SKM-1 (cell line): ENCODE data around the gene ITGAE.
A peak's percentile ranks its signal among the peaks of the same experiment; 100 is the strongest.

Source experiments
- DNase-seq: peaks from one replicate; lab custom pipeline; 2025; ENCODE audit not compliant: unreplicated experiment; lab: John Stamatoyannopoulos, UW

The ITGAE gene

DNA sequence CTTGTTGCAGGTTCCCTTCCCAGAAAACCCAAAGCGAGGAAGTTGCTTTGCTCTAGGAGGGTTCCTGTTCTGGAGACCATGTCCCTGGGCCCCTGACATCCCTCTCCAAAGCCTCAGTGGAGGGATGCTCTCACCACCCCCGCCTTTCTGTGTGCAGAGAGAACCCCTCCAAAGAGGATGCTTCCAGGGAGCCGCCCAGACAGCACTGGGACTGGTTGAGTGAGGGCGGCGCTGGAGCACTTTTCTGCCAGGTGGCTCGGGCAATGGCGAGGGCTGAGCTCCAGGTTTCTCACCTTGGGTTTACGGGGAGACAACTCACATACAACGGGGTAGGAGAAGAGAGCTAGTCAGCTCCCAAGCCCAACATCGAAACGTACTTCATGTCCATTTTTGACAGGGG is 125.1 kb downstream of the ITGAE start:
- no peak for DNase-seq

DNA sequence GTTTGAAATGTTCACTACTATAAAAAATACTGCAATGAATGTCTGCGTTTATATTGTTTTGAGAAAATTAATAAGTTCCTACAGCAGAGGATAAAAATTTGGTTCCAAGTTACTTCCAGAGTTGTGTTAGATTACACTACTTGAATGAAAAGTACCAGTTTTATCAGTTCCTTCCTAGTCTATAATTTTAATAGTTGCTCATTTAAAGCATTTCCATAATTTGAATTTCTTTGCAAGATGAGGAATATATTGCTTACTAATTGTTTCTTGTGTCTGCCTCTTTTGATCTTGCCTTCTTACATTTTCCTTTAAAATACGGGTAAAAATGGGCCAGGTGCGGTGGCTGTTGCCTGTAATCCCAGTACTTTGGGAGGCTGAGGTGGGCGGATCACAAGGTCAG is 128.4 kb downstream of the ITGAE start:
- no peak for DNase-seq

DNA sequence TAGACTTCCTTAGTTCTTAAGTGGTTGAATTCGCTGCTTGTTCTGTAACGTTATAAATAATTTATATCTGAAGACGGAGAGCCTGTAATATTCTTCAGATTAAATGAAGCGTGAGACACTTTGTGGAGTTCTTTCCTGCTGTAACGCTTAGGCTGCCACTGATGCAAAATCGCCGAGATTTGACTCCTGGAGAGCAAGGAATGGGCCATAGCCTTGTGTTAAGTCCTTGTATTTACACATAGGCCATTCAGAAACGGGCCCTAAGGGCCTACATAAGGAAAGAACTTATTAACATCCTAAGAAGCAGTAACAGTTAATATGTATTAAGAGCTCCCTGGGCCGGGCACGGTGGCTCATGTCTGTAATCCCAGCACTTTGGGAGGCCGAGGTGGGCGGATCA is 131.4 kb downstream of the ITGAE start:
- DNase-seq: no peak

DNA sequence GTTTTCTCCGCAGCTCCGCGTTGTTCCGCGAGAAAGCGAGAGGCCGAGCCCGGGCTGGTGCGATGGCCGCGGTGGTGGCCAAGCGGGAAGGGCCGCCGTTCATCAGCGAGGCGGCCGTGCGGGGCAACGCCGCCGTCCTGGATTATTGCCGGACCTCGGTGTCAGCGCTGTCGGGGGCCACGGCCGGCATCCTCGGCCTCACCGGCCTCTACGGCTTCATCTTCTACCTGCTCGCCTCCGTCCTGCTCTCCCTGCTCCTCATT is 132.0 kb downstream of the ITGAE start:
- no peak for DNase-seq

DNA sequence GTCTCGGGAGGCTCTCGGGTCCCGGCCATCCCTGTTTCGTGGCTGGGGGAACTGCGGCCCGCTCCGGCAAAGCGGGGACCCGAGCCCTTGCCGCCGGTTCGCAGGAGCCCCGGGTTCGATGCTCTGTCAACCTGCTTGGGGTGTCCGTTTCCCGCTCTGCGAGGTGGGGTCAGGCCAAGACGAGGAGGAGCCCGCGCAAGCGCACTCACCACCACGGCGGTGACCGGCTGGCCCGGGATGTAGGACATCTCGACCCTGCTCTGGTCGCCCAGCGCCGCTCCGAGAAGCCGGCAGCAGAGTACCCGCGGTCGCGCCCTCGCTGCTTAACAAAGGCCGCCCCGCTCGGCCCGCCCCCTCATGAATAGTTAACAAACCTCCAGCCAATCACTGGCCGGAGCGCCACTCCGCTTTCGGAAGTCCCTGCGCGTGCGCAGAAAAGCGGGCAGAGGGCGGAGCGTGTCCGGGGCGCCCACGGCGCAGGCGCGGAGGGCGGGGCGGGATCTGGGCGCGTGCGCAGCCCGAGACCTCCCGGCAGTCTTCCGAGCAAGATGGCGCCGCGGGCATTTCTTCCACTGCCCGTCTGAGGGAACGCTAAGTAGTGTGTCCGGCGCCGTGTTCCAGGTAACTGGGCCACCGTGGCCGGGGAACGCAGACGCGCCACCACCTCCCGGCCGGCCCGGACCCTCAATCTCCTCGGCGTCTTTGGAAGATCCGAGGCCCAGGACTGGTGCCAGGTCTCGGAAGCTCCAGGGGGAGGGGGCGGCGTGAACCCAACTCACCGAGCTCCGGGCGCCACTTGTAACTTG is 132.5 kb downstream of the ITGAE start, which contains the start of the genes EMC6 and TAX1BP3:
EMC6 (plus strand) TSS at position 534 of the 806 bp plus-strand sequence. CDS start 335 bp downstream, outside the sequence.
TAX1BP3 (minus strand) TSS at position 300 of the 806 bp plus-strand sequence; CDS start at position 248, 52 bp downstream.
- DNase-seq: peak; percentile 44

DNA sequence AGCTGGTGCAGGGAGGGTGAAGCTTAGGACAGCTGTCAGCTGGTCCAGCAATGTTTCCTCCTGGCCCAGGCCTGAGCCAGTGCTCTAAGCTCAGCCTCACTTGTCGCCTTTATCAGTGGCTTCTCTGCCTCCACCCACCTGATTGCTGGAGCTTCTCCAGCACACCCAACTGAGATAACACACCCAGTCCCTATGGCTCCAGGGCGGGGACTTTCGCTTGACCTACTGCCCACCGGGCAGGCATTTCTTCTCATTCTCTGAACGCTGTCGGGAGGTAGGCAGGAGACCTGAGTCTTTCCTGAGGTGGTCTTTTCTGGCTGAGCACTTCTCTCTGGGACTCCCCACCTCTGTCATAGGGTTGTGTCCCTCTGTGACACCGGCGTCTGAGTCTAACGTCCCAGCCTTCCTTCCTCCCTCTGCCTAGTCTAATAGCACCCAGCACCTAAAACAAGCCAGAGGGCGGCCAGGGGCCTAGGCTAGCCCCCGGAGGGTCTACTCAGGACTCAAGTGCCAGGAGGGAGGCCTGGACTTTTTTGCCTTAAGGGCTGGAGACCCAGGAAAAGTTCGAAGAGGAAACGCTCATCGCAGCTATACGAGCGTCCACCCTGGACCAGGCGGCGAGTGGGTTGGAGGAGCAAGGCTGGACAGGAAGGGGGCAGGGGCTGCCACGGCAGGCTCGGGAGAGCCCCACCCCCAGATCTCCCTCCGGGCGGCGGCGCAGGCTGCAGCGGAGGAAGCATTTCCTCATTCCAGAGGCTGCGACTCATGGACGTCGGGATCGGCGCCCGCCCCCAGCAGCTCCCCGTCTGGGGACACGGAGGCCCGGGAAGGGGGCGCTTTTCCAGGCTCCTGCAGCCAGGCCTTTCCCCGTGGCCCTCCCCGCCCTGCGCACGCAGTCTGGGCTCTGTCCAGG is 133.4 kb downstream of the ITGAE start:
- no peak for DNase-seq

DNA sequence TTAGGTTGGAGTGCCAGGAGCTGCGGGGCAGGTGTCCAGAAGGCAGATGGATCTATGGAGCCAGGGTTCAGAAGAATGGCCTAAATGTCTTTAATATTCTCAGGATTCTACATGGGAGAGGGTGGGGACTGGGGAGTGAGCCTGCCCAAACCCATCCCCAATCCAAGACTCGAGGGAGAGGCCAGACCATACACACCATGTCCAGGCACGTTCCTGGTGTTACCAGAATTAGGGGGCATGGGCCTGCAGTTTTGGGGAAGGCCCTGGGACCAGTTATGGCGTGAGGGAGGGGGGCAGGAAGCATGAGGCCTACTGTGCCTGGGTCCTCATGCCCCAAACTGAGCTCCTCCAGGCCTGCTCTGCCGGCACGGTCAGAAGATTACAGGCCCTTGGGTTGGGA is 134.5 kb downstream of the ITGAE start:
- no peak for DNase-seq

DNA sequence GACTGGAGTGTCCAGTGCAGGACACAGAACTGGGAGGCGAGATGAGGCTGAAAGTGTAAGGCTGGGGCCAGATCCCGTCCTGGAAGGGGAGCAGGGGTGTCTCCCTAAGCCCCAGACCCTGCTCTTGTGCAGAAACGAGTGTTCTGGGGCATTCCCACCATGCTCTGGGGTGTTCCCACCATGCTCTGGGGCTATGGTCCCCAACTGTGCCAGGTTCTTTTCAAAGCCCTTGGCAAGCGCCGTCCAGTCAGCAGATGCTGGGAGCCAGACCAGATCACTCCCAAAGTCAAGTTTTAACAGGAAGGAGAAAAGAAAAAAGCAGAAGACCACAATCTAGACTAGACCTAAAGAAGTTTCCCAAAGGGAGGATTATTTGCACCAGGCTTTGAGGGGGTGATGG is 135.2 kb downstream of the ITGAE start:
- no peak for DNase-seq
